Measurements from ENCODE around the gene ALPK3.

DNA sequence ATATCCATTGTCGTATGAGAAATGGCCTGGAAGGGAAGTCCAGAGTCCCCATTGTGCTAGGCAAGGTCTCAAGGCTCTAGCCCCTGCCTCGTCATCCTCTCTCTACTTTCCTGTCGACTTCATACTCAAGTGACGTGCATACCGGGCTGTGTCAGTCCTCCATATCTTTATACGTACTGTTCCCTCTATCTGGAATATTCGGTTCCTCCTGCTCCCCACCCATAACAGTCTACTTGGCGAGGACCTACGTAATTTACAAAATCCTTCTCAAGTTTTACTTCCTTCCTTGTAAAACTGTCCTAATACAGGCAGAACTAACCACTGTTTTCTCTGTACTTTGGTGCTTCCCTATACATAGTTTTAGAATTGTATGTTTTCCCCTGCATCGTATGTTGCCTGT, 2.2 kb upstream of the ALPK3 start:
- TF ChIP-seq POLR2AphosphoS5 (IDR thresholded peaks at IDR 0.05; ENCODE audit: borderline replicate concordance, low read depth, low read length) (no peak), EZH2 (IDR thresholded peaks at IDR 0.05) (no peak), FOXP2 (optimal IDR thresholded peaks at IDR 0.05; ENCODE audit: control extremely low read depth, extremely low read length, insufficient read depth) (no peak)
